WTC11 (cell line): Measurements from ENCODE around the gene SGK2.

Experiments used
- ATF3 ChIP-seq: sonication (generic); formaldehyde crosslinking; conservative IDR thresholded peaks from 2 replicates; pipeline ENCODE4 v1.8.1; 2022; ENCODE audit warnings: mild to moderate bottlenecking, missing genetic modification reagents
- KAT7 ChIP-seq: sonication (generic); formaldehyde crosslinking; IDR thresholded peaks from 2 replicates; pipeline ENCODE4 v1.8.1; 2023; ENCODE audit warnings: missing genetic modification reagents, mild to moderate bottlenecking, borderline replicate concordance
- TEAD4 ChIP-seq: sonication (generic); formaldehyde crosslinking; IDR thresholded peaks from 2 replicates; pipeline ENCODE4 v1.8.0; 2022; ENCODE audit warnings: mild to moderate bottlenecking, missing genetic modification reagents
- TF ChIP-seq, protein P1 (sequence below): fragments of 200-600 bp; IDR thresholded peaks from 2 replicates; pipeline ENCODE4 v1.8.0; 2022; ENCODE audit warnings: antibody characterized with exemption
- TF ChIP-seq, protein P2 (sequence below): sonication (generic); formaldehyde crosslinking; IDR thresholded peaks from 2 replicates; pipeline ENCODE4 v1.8.1; 2022; ENCODE audit warnings: low read depth, mild to moderate bottlenecking, moderate library complexity, missing genetic modification reagents, borderline replicate concordance

- TF ChIP-seq, protein P1, sequence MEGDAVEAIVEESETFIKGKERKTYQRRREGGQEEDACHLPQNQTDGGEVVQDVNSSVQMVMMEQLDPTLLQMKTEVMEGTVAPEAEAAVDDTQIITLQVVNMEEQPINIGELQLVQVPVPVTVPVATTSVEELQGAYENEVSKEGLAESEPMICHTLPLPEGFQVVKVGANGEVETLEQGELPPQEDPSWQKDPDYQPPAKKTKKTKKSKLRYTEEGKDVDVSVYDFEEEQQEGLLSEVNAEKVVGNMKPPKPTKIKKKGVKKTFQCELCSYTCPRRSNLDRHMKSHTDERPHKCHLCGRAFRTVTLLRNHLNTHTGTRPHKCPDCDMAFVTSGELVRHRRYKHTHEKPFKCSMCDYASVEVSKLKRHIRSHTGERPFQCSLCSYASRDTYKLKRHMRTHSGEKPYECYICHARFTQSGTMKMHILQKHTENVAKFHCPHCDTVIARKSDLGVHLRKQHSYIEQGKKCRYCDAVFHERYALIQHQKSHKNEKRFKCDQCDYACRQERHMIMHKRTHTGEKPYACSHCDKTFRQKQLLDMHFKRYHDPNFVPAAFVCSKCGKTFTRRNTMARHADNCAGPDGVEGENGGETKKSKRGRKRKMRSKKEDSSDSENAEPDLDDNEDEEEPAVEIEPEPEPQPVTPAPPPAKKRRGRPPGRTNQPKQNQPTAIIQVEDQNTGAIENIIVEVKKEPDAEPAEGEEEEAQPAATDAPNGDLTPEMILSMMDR = no peak
- TF ChIP-seq, protein P2, sequence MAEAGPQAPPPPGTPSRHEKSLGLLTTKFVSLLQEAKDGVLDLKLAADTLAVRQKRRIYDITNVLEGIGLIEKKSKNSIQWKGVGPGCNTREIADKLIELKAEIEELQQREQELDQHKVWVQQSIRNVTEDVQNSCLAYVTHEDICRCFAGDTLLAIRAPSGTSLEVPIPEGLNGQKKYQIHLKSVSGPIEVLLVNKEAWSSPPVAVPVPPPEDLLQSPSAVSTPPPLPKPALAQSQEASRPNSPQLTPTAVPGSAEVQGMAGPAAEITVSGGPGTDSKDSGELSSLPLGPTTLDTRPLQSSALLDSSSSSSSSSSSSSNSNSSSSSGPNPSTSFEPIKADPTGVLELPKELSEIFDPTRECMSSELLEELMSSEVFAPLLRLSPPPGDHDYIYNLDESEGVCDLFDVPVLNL (CRISPR knock-in tag) = no peak
- TF ChIP-seq ATF3 (CRISPR knock-in tag) = no peak
- TF ChIP-seq TEAD4 (CRISPR knock-in tag) = no peak
- no peak for TF ChIP-seq KAT7
These were observed 8.4 kb upstream of the SGK2 start for GRCh38 chr20:43550456-43550855.
